SK-N-SH treated with all-trans-retinoic acid at 6 μM for 48 hours (cell line): ENCODE measurements around the gene PODNL1.
"Not testable (repeated sequence)": the region's sequence is repeated elsewhere in the genome, so short reads cannot be mapped to it uniquely, and the experiment has no call there.

Experiments
- ATAC-seq: fragments of 200-7000 bp; cut with Tn5 transposase; 3 replicates; pipeline ENCODE4 v1.9.1; 2020; ENCODE audit warnings: mild to moderate bottlenecking, moderate library complexity
- ARNTL ChIP-seq: fragments of 450-650 bp; formaldehyde crosslinking; IDR thresholded peaks from 2 replicates; pipeline ENCODE4 v1.5.0; 2020; ENCODE audit warnings: low read depth, mild to moderate bottlenecking, moderate library complexity, borderline replicate concordance
- OSR1 ChIP-seq: fragments of 250-450 bp; sonication (Bioruptor Pico); IDR thresholded peaks from 2 replicates; pipeline ENCODE4 v1.8.0; 2022; ENCODE audit warnings: moderate library complexity, mild to moderate bottlenecking, inconsistent platforms
- POU6F1 ChIP-seq: fragments of 250-450 bp; sonication (Bioruptor Pico); IDR thresholded peaks from 2 replicates; pipeline ENCODE4 v1.8.0; 2021; ENCODE audit warnings: low read depth, mild to moderate bottlenecking, moderate library complexity, borderline replicate concordance
- PPARA ChIP-seq: fragments of 250-450 bp; sonication (Bioruptor Pico); IDR thresholded peaks from 2 replicates; pipeline ENCODE4 v1.5.0; 2020; ENCODE audit warnings: mild to moderate bottlenecking, borderline replicate concordance
- RARB ChIP-seq: fragments of 250-450 bp; sonication (Bioruptor Pico); IDR thresholded peaks from 2 replicates; pipeline ENCODE4 v1.8.0; 2021; ENCODE audit warnings: mild to moderate bottlenecking, moderate library complexity
- TCF4 ChIP-seq: fragments of 250-450 bp; sonication (Bioruptor Pico); IDR thresholded peaks from 2 replicates; pipeline ENCODE4 v1.8.0; 2021; ENCODE audit warnings: mild to moderate bottlenecking, moderate library complexity, borderline replicate concordance
- TOX ChIP-seq: fragments of 250-450 bp; sonication (Bioruptor Pico); IDR thresholded peaks from 2 replicates; pipeline ENCODE4 v1.8.0; 2021; ENCODE audit warnings: mild to moderate bottlenecking, moderate library complexity, borderline replicate concordance
- ZC3H10 ChIP-seq: fragments of 250-450 bp; sonication (Bioruptor Pico); IDR thresholded peaks from 2 replicates; pipeline ENCODE4 v1.5.1; 2021; ENCODE audit warnings: mild to moderate bottlenecking, moderate library complexity
- ZFP3 ChIP-seq: fragments of 250-450 bp; sonication (Bioruptor Pico); IDR thresholded peaks from 2 replicates; pipeline ENCODE4 v1.5.0; 2020; ENCODE audit warnings: mild to moderate bottlenecking, moderate library complexity
- ZNF565 ChIP-seq: fragments of 450-650 bp; formaldehyde crosslinking; conservative IDR thresholded peaks from 2 replicates; pipeline ENCODE4 v1.5.0; 2020; ENCODE audit warnings: low read depth, mild to moderate bottlenecking, moderate library complexity
- ZNF70 ChIP-seq: fragments of 450-650 bp; formaldehyde crosslinking; IDR thresholded peaks from 2 replicates; pipeline ENCODE4 v1.5.0; 2020; ENCODE audit warnings: mild to moderate bottlenecking, moderate library complexity
- ZNF8 ChIP-seq: fragments of 450-650 bp; formaldehyde crosslinking; IDR thresholded peaks from 2 replicates; pipeline ENCODE4 v1.5.0; 2020; ENCODE audit warnings: mild to moderate bottlenecking, moderate library complexity
- TF ChIP-seq, protein P1 (sequence below): fragments of 250-450 bp; sonication (Bioruptor Pico); IDR thresholded peaks from 2 replicates; pipeline ENCODE4 v1.5.0; 2020; ENCODE audit warnings: mild to moderate bottlenecking, moderate library complexity
- TF ChIP-seq, protein P2 (sequence below): fragments of 250-450 bp; sonication (Bioruptor Pico); IDR thresholded peaks from 2 replicates; pipeline ENCODE4 v1.8.0; 2020; ENCODE audit warnings: mild to moderate bottlenecking, moderate library complexity, borderline replicate concordance

PODNL1 gene

GRCh38 chr19:13929340-13929739 lies 8.9 kb downstream of the PODNL1 start:
- TF ChIP-seq TOX = no peak
- no peak for TF ChIP-seq PPARA (CRISPR knock-in tag)
- TF ChIP-seq, protein P1, sequence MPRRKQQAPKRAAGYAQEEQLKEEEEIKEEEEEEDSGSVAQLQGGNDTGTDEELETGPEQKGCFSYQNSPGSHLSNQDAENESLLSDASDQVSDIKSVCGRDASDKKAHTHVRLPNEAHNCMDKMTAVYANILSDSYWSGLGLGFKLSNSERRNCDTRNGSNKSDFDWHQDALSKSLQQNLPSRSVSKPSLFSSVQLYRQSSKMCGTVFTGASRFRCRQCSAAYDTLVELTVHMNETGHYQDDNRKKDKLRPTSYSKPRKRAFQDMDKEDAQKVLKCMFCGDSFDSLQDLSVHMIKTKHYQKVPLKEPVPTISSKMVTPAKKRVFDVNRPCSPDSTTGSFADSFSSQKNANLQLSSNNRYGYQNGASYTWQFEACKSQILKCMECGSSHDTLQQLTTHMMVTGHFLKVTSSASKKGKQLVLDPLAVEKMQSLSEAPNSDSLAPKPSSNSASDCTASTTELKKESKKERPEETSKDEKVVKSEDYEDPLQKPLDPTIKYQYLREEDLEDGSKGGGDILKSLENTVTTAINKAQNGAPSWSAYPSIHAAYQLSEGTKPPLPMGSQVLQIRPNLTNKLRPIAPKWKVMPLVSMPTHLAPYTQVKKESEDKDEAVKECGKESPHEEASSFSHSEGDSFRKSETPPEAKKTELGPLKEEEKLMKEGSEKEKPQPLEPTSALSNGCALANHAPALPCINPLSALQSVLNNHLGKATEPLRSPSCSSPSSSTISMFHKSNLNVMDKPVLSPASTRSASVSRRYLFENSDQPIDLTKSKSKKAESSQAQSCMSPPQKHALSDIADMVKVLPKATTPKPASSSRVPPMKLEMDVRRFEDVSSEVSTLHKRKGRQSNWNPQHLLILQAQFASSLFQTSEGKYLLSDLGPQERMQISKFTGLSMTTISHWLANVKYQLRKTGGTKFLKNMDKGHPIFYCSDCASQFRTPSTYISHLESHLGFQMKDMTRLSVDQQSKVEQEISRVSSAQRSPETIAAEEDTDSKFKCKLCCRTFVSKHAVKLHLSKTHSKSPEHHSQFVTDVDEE (CRISPR knock-in tag) = no peak
- no peak for TF ChIP-seq ZNF8 (CRISPR knock-in tag)
- TF ChIP-seq ZNF70 = no peak
- TF ChIP-seq, all 23 proteins: peak for 0
- ATAC-seq = no peak; the same call in 2 of the 3 replicates

GRCh38 chr19:13926715-13927114 lies 11.5 kb downstream of the PODNL1 start:
- no peak for ATAC-seq
- TF ChIP-seq ZNF8 (CRISPR knock-in tag) = no peak
- TF ChIP-seq, protein P2, sequence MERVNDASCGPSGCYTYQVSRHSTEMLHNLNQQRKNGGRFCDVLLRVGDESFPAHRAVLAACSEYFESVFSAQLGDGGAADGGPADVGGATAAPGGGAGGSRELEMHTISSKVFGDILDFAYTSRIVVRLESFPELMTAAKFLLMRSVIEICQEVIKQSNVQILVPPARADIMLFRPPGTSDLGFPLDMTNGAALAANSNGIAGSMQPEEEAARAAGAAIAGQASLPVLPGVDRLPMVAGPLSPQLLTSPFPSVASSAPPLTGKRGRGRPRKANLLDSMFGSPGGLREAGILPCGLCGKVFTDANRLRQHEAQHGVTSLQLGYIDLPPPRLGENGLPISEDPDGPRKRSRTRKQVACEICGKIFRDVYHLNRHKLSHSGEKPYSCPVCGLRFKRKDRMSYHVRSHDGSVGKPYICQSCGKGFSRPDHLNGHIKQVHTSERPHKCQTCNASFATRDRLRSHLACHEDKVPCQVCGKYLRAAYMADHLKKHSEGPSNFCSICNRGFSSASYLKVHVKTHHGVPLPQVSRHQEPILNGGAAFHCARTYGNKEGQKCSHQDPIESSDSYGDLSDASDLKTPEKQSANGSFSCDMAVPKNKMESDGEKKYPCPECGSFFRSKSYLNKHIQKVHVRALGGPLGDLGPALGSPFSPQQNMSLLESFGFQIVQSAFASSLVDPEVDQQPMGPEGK (CRISPR knock-in tag) = no peak
- TF ChIP-seq ZFP3 (CRISPR knock-in tag) = no peak
- no peak for TF ChIP-seq TOX
- no peak for TF ChIP-seq OSR1 (CRISPR knock-in tag)

DNA sequence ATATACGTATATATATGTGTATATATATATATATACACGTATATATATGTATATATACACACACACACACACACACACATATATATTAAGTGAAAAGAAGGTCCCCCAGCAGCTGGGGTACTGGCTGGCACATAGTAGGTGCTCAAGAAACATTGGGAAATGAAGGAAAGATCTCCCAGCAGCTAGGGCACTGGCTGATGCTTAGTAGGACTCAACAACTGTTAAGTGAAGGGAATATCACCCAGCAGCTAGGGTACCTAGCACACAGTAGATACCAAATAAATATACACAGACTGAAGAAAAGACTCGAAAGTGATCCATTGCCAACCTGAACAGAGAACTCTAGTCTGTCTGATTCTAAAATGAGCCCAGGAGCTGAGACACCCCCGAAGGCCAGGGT lies 12.2 kb downstream of the PODNL1 start:
- no peak for ATAC-seq
- no peak for TF ChIP-seq ARNTL (CRISPR knock-in tag)
- TF ChIP-seq, protein P1 (CRISPR knock-in tag) = no peak
- TF ChIP-seq TCF4 (CRISPR knock-in tag) = no peak

DNA sequence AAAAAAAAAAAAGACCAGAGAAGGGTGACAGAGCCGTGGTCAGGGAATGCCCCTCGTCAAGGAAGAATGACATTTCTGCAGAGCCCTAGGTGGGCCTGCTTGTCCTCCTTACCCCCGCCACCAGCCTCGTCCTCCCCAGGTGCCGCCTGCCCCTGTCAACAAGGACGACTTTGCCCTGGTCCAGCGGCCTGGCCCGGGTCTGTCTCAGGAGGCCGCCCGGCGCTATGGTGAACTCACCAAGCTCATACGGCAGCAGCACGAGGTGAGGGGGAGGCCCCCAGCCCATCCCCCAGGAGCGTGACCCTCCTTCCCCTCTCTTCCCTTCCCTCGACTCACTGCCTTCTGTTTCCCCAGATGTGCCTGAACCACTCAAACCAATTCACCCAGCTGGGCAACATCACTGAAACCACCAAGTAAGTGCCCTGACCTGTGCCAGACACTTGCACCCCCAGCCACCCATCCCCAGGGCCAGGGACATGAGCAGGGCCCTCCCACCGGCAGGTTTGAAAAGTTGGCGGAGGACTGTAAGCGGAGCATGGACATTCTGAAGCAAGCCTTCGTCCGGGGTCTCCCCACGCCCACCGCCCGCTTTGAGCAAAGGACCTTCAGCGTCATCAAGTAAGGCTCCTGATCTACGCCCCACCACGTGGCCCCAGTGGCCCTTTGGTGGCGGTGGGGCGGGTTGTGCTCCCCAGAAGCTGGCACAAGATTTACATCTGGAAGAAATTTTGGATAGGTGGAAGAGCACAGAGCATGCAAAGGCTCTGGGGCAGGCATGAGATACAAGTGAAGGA lies 14.8 kb downstream of the PODNL1 start:
- no peak for TF ChIP-seq ZNF565
- TF ChIP-seq, protein P2 (CRISPR knock-in tag) = no peak
- no peak for TF ChIP-seq ZC3H10
- no peak for TF ChIP-seq OSR1 (CRISPR knock-in tag)
- no peak for TF ChIP-seq TCF4 (CRISPR knock-in tag)
- TF ChIP-seq POU6F1 (CRISPR knock-in tag) = no peak
- no peak for TF ChIP-seq TOX
- no peak for TF ChIP-seq RARB
- no peak for TF ChIP-seq ZNF70
- TF ChIP-seq ARNTL (CRISPR knock-in tag) = no peak
- ATAC-seq = no peak

GRCh38 chr19:13922118-13922517 lies 16.1 kb downstream of the PODNL1 start:
- not testable (repeated sequence) for ATAC-seq
